GM12874 (cell line): ENCODE measurements around the gene ZSCAN5B.

Experiments used
- TF ChIP-seq, protein P1 (sequence below): IDR thresholded peaks from 2 replicates; pipeline ENCODE4 v1.5.1; 2011; ENCODE audit warnings: low read depth, mild to moderate bottlenecking, control low read depth, low read length, moderate library complexity; ENCODE audit not compliant: insufficient read depth

ZSCAN5B gene

GRCh38 chr19:56146904-56147303 lies 50.7 kb downstream of the ZSCAN5B start:
- TF ChIP-seq, protein P1, sequence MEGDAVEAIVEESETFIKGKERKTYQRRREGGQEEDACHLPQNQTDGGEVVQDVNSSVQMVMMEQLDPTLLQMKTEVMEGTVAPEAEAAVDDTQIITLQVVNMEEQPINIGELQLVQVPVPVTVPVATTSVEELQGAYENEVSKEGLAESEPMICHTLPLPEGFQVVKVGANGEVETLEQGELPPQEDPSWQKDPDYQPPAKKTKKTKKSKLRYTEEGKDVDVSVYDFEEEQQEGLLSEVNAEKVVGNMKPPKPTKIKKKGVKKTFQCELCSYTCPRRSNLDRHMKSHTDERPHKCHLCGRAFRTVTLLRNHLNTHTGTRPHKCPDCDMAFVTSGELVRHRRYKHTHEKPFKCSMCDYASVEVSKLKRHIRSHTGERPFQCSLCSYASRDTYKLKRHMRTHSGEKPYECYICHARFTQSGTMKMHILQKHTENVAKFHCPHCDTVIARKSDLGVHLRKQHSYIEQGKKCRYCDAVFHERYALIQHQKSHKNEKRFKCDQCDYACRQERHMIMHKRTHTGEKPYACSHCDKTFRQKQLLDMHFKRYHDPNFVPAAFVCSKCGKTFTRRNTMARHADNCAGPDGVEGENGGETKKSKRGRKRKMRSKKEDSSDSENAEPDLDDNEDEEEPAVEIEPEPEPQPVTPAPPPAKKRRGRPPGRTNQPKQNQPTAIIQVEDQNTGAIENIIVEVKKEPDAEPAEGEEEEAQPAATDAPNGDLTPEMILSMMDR: no peak

- TF ChIP-seq, protein P1: no peak
Observed at GRCh38 chr19:56145698-56146097, 51.9 kb downstream of the ZSCAN5B start.

GRCh38 chr19:56144831-56145230 lies 52.8 kb downstream of the ZSCAN5B start:
- TF ChIP-seq, protein P1: no peak

DNA sequence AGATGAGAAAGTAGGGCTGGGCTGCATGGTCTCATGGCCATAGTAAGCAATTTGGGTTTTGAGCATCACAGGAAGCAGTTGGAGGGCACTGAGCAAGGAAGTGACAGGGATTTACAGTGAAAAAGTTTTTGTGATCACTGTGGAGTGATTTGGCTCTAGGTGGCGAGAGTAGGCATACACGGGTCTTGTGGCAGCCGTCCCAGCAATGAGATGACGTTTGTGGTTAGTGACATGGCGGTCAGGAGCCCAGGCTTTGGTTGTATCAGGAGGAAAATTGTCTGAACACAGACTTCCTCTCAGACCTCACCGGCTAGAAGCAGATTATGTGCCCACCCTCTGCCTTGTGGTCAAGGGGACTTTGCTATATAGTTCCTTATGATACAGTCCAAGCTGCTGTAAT lies 53.2 kb downstream of the ZSCAN5B start:
- TF ChIP-seq, protein P1: no peak

DNA sequence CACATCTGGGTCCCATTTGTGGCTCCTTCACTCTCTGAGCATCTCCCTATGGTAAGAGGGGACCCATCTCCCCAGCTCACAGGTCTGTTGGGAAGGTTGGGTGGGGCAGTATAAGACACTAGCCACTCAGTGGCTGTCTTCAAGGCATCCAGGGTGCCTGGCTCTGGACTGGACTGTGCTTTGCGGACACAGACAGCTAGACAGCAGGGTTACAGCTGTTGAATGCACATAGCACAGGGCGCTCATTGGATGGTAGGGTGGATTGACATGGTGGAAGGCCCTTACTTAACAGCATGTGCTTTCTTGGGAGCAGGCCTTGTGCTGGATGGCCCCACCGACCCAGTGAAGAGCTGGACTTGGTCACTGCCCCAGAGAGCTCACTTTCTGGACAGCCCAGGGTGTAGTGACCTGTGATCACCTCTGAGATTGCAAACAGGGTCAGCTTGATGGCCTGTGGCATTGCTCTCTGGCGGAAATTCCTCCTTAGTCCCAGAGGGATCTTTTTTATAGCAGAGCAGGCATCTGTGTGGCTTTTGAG lies 54.6 kb downstream of the ZSCAN5B start:
- TF ChIP-seq, protein P1: no peak

GRCh38 chr19:56142087-56142787 lies 55.3 kb downstream of the ZSCAN5B start:
- TF ChIP-seq, protein P1: no peak

DNA sequence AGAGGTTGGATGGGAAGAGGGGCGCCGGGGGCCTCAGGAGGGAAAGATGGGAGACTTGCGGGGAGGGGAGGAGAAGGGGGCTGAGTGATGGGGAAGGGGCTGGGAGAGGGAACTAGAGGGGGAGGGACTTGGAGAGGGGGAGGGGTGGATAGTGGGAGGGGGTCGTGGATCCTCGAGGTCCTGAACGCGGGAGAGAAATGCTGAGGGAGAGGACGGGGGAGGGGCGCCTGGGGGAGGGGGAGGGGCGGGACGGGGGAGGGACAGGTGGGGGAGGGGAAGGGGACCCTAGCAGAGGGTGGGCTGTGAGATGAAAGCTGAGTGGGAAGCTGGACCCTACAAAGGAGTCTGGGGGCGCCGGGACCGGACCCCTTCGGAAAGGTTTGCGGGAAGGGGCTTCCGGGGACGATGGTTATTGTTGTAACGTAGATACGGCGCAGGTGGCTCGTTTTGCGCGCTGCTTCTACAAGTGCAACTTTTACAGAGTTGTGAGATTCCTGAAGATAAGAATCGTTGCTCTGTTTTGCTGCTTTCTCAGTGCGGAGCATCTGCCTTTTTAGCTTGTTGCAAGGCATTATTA lies 56.1 kb downstream of the ZSCAN5B start:
- TF ChIP-seq, protein P1: no peak
